ENCODE measurements around the gene LRRN2.
A peak's percentile ranks its signal among the peaks of the same experiment; 100 is the strongest.

The LRRN2 gene

DNA sequence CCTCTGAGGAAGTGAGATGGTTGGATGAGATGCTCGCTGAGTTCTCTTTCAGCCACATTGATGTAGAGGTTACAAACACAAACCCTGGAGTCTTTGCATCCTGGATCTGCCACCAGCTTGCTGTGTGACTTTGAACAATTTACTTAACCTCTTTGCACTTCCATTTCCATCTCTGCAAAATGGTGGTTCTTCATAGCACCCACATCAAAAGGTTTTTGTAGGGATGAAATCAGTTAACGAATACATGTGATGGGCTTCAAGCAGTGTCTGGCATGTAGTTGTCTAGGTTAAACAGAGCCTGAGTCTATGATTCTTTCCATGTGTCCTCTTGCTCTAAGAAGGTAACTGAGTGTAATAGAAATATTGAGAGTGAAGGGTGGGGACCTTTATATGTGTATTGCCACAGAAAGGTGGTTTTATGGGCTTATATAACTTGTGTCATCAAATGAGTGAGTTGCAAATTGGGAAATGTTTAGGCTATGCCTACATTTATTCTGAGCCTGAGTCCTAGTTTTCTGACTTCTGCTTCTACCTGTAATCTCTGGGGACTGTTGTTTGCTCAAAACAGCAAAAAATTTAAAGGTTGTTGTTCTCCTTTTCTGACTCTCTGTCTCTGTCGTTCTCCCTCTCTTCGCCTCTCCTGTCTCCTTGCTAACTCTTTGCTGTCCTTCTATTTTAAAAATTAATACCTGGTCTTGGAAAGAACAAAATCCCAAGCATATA, 27.3 kb upstream of the LRRN2 start:
- Histone ChIP-seq H3K27ac (ENCODE audit: low read length) (no peak overlapping the region), H3K4me1 (ENCODE audit: control insufficient read depth, insufficient read depth, low read length) (peaks cover 20% of the 10 kb centered on the region), H3K9me3 (ENCODE audit: control insufficient read depth, insufficient read depth, low read length) (no peaks in the 10 kb centered on the region), H3K27me3 (ENCODE audit: control insufficient read depth, insufficient read depth, low read length) (peaks cover 50% of the 10 kb centered on the region), H3K36me3 (ENCODE audit: control insufficient read depth, insufficient read depth, low read length) (no peaks in the 10 kb centered on the region), H3K4me3 (ENCODE audit: low read length) (no peak overlapping the region)
- DNase-seq (ENCODE audit: low read depth, low spot score) = no peak
- WGBS (ENCODE audit: insufficient coverage, insufficient read length) = no CpG with 5 or more reads among the region's 4 CpGs

DNA sequence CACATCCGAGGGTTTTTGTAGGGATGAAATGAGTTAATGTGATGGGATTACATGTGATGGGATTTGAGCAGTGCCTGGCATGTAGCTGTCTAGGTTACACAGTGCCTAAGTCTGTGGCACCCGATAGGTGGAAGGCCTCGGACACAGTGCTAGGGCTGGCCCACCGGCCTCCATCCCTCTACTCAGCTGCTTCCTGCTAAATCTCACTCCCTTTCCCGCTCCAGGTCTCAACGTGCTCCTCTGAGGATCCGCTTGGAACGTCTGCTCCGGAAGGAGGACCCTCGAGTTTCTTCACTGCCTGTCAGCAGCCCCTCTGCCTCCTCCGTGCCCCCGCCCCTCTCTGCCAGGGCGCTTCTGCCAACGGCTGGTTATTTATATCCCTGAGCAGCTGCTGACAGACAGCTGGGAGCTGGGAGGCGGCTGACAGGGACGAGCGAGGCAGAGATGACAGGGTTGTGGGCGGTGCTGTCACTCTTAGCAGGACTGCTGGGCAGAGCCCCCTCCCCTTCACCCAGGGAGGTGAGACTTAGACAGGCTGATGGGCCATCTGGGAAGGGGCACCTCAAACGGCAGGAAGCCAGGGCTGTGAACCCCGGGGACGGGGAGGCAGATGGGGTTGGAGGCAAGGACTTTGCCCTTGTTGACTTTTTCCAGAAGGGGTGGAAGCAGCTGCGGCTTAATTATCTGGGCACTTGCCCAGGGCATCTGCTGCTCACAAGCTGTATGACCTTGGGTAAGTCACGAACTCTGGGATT, 26.6 kb upstream of the LRRN2 start:
- H3K9me3 ChIP-seq (ENCODE audit: control insufficient read depth, insufficient read depth, low read length) = no peaks in the 10 kb centered on the region
- no peak for DNase-seq (ENCODE audit: low read depth, low spot score)
- peaks cover 24% of the 10 kb centered on the region for H3K4me1 ChIP-seq (ENCODE audit: control insufficient read depth, insufficient read depth, low read length)
- H3K27me3 ChIP-seq (ENCODE audit: control insufficient read depth, insufficient read depth, low read length) = peaks cover 52% of the 10 kb centered on the region
- H3K4me3 ChIP-seq (ENCODE audit: low read length) = no peak overlapping the region
- no CpG with 5 or more reads among the region's 23 CpGs for WGBS (ENCODE audit: insufficient coverage, insufficient read length)
- no peak overlapping the region for H3K27ac ChIP-seq (ENCODE audit: low read length)
- no peaks in the 10 kb centered on the region for H3K36me3 ChIP-seq (ENCODE audit: control insufficient read depth, insufficient read depth, low read length)

DNA sequence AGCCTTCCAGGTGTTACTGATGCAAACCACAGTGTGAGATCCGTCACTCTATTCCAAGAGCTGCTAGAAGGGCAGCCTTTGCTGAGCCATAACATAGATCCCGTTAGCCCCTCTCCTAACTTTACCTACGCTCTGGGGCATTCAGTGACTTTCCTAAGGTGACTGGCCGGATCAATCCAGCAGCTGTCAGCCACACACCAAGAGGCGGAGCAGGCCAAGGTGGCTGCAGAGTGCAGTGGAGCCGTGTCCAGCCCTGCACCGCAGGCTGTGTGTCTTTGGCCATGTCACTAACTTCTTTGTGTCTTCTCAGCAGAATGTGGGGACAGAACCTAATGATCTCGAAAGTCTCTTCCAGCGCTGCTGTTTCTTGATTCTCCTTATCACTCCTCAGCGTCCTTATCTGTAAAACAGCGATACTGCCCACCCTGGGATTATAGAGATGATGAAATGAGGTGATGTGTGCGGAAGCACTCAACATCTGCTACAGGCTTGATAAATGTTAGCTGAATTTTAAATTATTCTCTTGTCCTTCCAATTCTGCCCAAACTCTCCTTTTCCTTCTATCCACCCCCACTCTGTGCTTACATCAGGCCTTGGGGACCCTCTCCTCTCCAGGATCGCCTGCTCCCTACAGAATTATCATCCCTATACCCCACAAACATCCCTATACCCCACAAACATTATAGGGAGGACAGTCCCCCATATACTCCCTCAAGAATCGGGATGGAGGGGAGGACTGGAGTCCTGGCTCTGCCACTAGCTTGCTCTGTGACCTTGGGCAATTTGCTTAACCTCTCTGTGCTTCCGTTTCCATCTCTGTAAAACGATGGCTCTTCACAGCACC, 25.8 kb upstream of the LRRN2 start:
- Histone ChIP-seq H3K4me1 (ENCODE audit: control insufficient read depth, insufficient read depth, low read length) (peaks cover 27% of the 10 kb centered on the region), H3K4me3 (ENCODE audit: low read length) (no peak overlapping the region), H3K27ac (ENCODE audit: low read length) (no peak overlapping the region), H3K27me3 (ENCODE audit: control insufficient read depth, insufficient read depth, low read length) (peaks cover 49% of the 10 kb centered on the region), H3K9me3 (ENCODE audit: control insufficient read depth, insufficient read depth, low read length) (no peaks in the 10 kb centered on the region), H3K36me3 (ENCODE audit: control insufficient read depth, insufficient read depth, low read length) (no peaks in the 10 kb centered on the region)
- no CpG with 5 or more reads among the region's 16 CpGs for WGBS (ENCODE audit: insufficient coverage, insufficient read length)
- no peak for DNase-seq (ENCODE audit: low read depth, low spot score)

DNA sequence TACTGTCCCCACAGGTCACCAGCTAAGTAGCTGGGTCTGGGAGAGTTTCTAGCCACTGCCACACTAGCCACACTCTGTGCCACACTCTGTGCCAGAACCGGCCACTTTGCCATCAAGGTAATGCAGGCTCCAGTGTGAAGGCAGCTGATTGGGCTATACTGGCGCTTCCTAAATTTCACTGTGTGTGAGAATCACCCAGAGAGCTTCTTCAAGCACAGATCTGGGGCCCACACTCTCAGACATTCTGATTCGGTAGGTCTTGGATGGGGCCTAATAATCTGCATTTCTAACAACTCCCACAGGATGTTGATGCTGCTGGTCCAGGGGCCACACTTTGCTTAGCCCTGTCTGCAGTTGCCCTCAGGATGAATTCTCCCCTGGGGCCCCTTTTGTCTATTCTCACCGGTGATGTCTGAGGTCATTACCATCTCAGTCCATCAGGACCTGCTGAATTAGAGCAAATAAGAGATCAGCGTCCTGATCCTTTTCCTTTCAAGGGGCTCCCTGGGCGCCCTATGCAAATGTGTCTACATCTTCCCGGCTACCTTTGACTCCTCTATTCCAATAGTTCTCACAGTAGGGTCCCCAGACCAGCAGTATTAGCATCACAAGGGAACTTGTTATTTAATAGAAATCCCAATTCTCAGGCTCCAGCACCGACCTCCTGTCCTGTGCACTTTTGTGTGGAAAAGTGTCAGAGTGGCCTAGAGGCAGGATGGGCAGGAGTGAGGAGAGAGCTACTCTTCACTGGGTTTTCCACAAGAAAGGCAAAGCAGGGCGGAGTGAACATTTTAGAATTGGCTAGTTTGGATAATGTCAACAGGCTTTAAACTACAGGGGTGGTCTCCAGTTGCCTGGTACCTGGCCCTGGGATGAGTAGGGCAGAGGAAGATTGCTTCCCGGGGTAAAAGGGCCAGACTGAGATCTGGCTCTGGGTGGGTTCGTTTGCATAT, 24.7 kb upstream of the LRRN2 start:
- peak; percentile 70 for DNase-seq (ENCODE audit: low read depth, low spot score)
- no peak overlapping the region for H3K27ac ChIP-seq (ENCODE audit: low read length)
- no peaks in the 10 kb centered on the region for H3K36me3 ChIP-seq (ENCODE audit: control insufficient read depth, insufficient read depth, low read length)
- no CpG with 5 or more reads among the region's 11 CpGs for WGBS (ENCODE audit: insufficient coverage, insufficient read length)
- H3K4me3 ChIP-seq (ENCODE audit: low read length) = no peak overlapping the region
- H3K4me1 ChIP-seq (ENCODE audit: control insufficient read depth, insufficient read depth, low read length) = peaks cover 30% of the 10 kb centered on the region
- H3K27me3 ChIP-seq (ENCODE audit: control insufficient read depth, insufficient read depth, low read length) = peaks cover 51% of the 10 kb centered on the region
- no peaks in the 10 kb centered on the region for H3K9me3 ChIP-seq (ENCODE audit: control insufficient read depth, insufficient read depth, low read length)

DNA sequence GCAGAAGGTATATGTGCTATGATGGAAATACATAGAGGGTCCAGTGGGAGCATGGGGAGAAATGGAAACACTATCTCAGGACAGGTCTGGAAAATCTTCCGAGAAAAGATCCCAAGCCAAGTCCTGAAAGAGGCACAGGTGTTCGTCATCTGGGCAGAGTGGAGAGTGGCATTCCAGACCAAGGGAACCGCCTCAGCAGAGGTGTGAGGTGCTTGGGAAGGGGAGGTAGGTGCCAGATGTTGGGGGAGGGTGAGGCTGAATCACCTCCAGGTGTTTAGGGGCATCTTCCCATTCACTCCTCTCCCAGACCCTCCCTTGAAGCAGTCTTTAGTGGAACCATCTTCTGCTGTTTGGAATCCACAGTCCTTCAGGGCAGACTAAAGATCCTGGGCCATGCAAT, 23.5 kb upstream of the LRRN2 start:
- peaks cover 26% of the 10 kb centered on the region for H3K4me1 ChIP-seq (ENCODE audit: control insufficient read depth, insufficient read depth, low read length)

DNA sequence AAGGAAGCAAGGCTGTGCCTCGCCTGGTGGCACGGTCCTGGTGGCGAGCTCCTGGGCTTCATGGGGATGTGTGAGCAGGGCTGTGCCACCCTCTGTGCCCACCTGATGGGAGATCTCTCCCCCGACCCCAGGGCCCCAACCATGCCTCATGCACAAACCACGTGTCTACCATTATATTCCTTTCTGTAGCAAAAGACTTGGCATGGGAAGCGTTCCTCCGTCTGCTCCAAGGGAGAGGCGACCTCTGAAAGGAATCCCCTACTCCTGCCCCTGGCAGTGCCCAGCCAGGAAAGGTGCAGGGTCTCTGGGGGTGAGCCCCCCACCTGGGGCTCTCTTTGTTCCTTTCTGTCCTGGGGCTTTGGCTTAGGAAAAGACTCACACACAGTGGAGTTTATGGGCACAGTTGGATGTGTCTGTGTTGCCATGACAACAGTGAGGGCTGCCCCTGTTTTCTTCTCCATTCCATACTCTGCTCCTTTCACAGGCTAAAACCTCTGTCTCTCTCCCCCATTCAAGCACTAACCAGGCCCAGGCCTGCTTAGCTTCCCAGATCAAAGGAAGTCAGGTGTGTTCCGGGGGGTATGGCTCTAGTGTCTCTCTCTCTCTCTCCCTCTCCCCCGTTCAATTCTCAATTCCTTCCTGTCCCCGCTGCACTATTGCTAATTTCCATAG, 21.4 kb upstream of the LRRN2 start:
- H3K9me3 ChIP-seq (ENCODE audit: control insufficient read depth, insufficient read depth, low read length) = no peaks in the 10 kb centered on the region
- no peak for DNase-seq (ENCODE audit: low read depth, low spot score)
- H3K27ac ChIP-seq (ENCODE audit: low read length) = no peak overlapping the region
- no peak overlapping the region for H3K4me3 ChIP-seq (ENCODE audit: low read length)
- H3K36me3 ChIP-seq (ENCODE audit: control insufficient read depth, insufficient read depth, low read length) = no peaks in the 10 kb centered on the region
- no CpG with 5 or more reads among the region's 11 CpGs for WGBS (ENCODE audit: insufficient coverage, insufficient read length)
- peaks cover 28% of the 10 kb centered on the region; the same call in 1 of the 2 replicates for H3K27me3 ChIP-seq (ENCODE audit: control insufficient read depth, insufficient read depth, low read length)
- H3K4me1 ChIP-seq (ENCODE audit: control insufficient read depth, insufficient read depth, low read length) = peaks cover 26% of the 10 kb centered on the region

More for the DNA sequence above, 23.5 kb upstream of the LRRN2 start:
- H3K36me3 ChIP-seq (ENCODE audit: control insufficient read depth, insufficient read depth, low read length) = no peaks in the 10 kb centered on the region
- H3K27ac ChIP-seq (ENCODE audit: low read length) = no peak overlapping the region
- H3K27me3 ChIP-seq (ENCODE audit: control insufficient read depth, insufficient read depth, low read length) = peaks cover 48% of the 10 kb centered on the region
- no CpG with 5 or more reads among the region's 3 CpGs for WGBS (ENCODE audit: insufficient coverage, insufficient read length)
- no peaks in the 10 kb centered on the region for H3K9me3 ChIP-seq (ENCODE audit: control insufficient read depth, insufficient read depth, low read length)
- H3K4me3 ChIP-seq (ENCODE audit: low read length) = no peak overlapping the region
- DNase-seq (ENCODE audit: low read depth, low spot score) = no peak

DNA sequence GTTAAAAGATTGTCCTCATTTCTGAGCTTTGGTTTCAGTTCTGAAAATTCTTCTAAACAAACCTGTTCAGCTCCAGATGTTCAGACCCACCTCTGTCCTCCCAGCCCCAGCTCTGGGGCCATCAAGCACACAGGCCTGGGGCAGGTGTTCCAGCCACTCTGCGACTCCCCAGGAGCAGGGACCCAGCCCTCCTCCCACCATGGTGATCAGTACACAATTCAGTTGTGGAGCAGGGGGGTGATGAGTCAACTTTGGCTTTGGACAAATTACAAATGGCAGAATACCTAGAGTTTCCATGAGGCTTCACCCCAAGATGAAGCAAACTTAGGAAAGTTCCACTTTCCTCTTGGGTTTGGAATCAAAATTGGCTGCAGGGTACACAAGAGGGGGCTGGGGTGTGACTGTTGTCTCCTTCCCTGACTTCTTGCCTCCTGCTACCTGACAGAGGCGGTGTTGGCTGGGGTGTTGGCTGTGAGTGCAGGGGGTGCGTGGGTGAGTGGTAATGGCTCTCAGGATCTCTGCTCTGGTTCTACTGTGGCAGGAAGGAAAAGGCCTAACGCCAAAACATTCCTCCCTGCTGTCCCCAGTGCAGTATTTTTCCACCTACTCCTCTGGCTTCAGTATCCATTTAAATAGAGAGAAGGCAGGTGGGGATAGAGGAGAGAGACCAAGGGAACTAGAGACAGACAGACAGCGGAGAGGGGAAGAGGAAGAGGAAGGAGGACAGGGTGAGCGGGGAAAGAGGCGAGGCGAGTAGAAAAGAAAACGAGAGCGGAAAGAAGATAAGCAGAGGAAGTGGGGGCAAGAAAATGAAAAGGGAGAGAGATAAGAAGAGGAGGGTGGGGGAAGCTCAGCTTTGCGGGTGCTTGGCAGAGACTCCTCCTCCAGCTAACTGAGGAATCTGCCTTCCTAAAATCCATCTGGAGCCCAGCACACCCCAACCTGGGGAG, 20.6 kb upstream of the LRRN2 start:
- no peaks in the 10 kb centered on the region for H3K36me3 ChIP-seq (ENCODE audit: control insufficient read depth, insufficient read depth, low read length)
- H3K27me3 ChIP-seq (ENCODE audit: control insufficient read depth, insufficient read depth, low read length) = peaks cover 20% of the 10 kb centered on the region; the same call in 1 of the 2 replicates
- H3K4me3 ChIP-seq (ENCODE audit: low read length) = no peak overlapping the region
- no peak overlapping the region for H3K27ac ChIP-seq (ENCODE audit: low read length)
- peaks cover 19% of the 10 kb centered on the region for H3K4me1 ChIP-seq (ENCODE audit: control insufficient read depth, insufficient read depth, low read length)
- no peaks in the 10 kb centered on the region for H3K9me3 ChIP-seq (ENCODE audit: control insufficient read depth, insufficient read depth, low read length)
- no peak for DNase-seq (ENCODE audit: low read depth, low spot score)
- 100% methylated on average over 2 of the region's 11 CpGs for WGBS (ENCODE audit: insufficient coverage, insufficient read length)

DNA sequence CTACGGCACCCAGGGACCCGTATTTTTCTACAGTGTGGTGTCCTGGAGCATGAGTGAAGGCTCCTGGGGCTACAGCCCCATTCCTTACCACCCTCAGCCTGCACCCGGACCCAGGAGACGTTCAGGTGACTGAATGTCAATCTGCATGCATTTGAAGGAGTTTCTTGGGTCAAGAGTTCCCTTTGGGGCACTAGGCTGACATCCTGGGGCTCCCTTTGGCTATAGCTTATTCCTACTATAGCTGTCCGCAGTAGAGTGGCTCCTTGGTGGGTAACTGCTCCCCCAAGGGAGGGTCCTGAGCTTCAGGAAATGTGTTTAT, 19.9 kb upstream of the LRRN2 start:
- peaks cover 17% of the 10 kb centered on the region for H3K4me1 ChIP-seq (ENCODE audit: control insufficient read depth, insufficient read depth, low read length)
- no peaks in the 10 kb centered on the region for H3K9me3 ChIP-seq (ENCODE audit: control insufficient read depth, insufficient read depth, low read length)
- H3K4me3 ChIP-seq (ENCODE audit: low read length) = no peak overlapping the region
- H3K27ac ChIP-seq (ENCODE audit: low read length) = no peak overlapping the region
- WGBS (ENCODE audit: insufficient coverage, insufficient read length) = no CpG with 5 or more reads among the region's 5 CpGs
- H3K36me3 ChIP-seq (ENCODE audit: control insufficient read depth, insufficient read depth, low read length) = no peaks in the 10 kb centered on the region
- H3K27me3 ChIP-seq (ENCODE audit: control insufficient read depth, insufficient read depth, low read length) = peaks cover 20% of the 10 kb centered on the region; the same call in 1 of the 2 replicates
- no peak for DNase-seq (ENCODE audit: low read depth, low spot score)

Measured in iPS DF 6.9 (cell line).